Measurements from ENCODE around the gene ATP5PD.
"Not testable (repeated sequence)": the region's sequence is repeated elsewhere in the genome, so short reads cannot be mapped to it uniquely, and the experiment has no call there.

Gene ATP5PD

DNA sequence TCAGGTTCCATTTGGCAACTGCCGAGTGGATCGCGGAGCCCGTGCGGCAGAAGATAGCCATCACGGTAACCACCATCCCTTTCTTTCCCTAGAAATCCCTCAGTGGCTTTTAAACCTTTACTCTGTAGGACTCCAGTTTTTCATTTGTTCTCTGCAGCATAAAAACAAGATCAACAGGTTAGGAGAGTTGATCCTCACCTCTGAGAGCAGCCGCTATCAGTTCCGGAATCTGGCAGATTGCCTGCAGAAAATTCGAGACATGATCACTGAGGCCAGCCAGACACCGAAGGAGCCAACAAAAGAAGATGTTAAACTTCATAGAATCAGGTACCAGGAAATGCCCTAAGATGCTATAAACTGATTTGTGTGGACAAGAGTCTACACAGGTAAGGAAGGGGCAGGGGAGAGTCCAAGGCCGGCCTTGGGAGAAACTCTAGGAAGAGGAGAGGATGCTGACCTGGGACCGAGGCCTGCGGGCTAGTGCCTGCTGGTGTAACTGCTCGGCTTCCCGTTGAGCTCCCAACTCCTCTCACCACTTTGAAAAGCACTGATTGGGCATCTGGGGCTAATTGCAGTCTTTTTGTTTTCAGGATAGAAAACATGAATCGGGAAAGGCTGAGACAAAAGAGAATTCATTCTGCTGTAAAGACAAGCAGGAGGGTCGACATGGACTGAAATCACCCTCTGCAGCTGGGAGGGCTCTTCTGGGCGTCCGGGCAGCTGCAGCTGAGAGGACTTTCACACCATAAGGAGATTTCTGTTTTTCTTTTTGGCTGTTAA is 26.2 kb downstream of the ATP5PD start:
- DNase-seq (ENCODE audit: low read depth): no peak

GRCh38 chr17:75019710-75020109 is 27.1 kb downstream of the ATP5PD start:
- no peak for DNase-seq (ENCODE audit: low read depth)

- DNase-seq (ENCODE audit: low read depth): no peak
Measured at GRCh38 chr17:75019146-75019545, 27.6 kb downstream of the ATP5PD start.

GRCh38 chr17:75013092-75013559 is 33.6 kb downstream of the ATP5PD start:
- DNase-seq (ENCODE audit: low read depth): no peak

DNA sequence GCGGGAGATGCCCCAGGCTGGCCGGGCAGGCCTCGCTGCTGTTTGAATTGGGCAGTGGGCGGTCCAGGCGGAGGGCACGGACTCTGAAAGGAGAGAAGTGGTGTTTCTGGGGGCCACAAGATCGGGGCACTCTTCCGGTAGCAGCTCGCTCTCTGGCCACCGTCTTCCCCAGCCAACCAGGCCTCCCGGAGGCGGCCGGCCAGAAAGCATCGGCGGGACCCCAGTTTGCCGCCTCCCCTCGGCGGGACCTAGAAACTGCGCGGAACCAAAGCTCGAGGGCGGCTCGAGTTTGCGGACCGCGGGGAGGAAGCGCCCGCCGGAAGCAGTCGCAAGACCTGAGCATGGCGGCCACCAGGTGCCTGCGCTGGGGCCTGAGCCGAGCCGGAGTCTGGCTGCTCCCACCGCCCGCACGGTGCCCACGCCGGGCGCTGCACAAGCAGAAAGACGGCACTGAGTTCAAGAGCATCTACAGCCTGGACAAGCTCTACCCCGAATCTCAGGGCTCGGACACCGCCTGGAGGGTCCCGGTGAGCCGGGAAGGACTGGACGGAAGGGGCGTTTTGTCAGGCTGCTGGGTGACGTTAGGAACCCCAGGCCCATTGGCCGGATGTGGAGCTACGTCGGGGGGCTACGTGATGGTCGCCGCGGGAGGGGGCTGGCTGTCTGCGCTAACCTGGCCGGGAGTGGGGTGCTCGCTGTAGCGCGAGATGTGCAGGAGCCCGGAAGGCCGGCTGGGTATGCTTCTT is 34.2 kb downstream of the ATP5PD start, which contains the start of gene MRPL58:
TSS of gene MRPL58 (plus strand) at position 325 of the 746 bp plus-strand sequence. CDS start at position 342, 17 bp downstream.
- peak; percentile 68 for DNase-seq (ENCODE audit: low read depth)

DNA sequence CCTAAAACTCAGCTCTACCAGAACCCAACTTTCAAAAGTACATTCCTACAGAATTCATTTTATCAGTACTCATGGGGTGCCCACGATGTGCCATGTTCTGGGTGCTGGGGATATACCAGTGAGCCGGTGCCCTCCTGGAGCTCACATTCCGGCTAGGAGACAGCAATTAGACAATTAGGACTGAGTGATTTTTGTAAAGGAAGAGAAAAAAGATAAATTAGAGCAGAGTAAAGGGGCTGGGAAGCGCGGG is 34.7 kb downstream of the ATP5PD start:
- no peak for DNase-seq (ENCODE audit: low read depth)

- no peak for DNase-seq (ENCODE audit: low read depth)
Measured at GRCh38 chr17:75011401-75012095, 35.2 kb downstream of the ATP5PD start.

DNA sequence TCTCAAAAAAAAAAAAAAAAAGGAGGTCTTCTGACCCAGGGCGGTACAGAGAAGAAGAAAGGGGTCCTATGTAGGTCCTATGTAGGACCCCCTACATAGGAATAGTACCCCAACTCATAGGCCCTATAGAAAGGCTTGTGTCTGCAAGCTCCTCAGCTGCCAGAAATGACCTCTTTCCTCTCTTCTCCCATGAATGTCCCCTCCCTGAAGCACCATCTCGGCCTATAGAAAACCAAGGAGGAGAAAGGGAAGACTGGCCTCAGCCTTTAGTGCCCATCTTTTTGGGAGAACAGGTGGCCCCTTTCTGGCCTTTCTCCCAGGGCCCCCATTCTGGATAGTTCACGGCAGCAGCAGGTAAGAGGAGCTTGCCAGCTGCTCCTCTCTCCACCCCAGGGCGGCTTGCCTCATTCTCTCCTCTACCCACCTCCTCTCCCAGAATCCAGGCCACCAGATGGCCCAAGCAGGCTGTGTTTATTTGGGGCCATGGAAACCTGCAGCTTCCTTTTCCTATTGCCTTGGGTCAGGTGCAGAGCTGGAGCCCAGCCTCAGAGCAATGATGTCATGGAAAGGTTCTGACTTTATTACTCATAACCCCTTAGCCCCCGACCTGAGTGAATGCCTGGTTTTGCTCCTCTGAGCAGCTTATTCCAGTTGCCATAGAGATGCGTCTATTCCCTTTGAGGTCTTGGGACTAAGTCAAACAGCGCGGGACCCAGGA is 35.9 kb downstream of the ATP5PD start:
- no peak for DNase-seq (ENCODE audit: low read depth)

DNA sequence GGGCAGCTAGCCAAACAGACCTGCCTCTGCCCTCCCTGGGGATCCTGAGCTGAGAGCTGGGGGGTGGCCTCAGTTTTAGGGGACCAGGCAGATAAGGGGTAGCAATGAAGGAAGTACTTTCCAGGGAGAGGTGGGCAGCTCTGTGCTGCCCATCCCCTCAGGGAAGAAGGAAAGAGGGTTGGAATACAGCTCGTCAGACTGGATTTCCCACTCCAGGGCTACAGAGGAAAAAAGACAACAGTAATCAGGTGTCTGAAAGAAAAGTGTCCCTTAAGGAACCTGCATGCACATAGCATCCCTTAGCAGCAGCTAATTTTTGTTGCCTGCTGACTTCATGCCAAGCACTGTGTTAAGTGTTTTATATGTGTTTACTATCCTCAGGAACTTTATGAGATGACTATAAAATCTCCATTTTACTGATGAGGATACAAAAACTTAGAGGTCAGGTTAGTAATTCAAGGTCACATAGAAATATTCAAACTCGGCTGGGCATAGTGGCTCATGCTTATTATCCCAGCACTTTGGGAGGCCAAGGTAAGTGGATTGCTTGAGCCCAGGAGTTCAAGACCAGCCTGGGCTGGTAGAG is 37.5 kb downstream of the ATP5PD start:
- no peak for DNase-seq (ENCODE audit: low read depth)

DNA sequence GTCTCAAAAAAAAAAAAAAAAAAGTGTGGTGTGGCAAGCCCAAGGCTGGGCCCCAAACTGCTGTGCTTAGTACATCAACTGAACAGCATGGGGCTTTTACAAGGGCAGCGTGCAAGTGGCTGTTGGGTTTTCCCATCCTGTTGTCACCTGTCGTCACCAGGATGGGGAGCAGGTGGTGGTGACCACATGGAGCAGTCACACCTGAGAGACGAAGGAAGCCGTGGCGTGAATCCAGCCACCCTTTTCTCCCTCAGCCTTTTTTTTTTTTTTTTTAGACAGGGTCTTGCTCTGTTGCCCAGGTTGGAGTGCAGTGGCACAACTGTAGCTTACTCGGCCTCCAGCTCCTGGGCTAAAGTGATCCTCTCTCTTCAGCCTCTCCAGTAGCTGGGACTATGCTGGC is 38.4 kb downstream of the ATP5PD start:
- DNase-seq (ENCODE audit: low read depth): no peak

GRCh38 chr17:75006653-75007052 is 40.1 kb downstream of the ATP5PD start:
- no peak for DNase-seq (ENCODE audit: low read depth)

- DNase-seq (ENCODE audit: low read depth): not testable (repeated sequence)
Measured at GRCh38 chr17:75006084-75006483, 40.7 kb downstream of the ATP5PD start.

- DNase-seq (ENCODE audit: low read depth): no peak
Measured at GRCh38 chr17:75005291-75005690, 41.5 kb downstream of the ATP5PD start.

DNA sequence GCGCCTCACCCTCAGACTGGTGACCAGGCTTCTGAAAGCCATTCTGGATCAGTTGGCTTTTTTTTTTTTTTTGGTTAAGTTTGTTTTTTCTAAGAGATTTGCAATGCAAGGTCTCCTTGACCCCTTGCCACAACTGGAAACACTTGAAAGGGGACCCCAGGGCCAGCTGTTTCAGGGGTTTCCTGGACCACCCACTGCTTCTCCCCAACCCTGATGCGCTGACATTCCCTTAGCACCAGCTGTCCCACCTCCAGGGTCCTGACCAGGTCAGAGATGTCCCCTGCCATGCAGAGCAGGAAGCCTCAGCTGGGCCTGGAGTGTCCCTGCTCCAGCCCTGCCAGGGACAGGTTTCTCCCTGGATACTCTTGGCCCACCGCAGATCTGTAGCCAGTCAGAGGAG is 42.4 kb downstream of the ATP5PD start:
- no peak for DNase-seq (ENCODE audit: low read depth)

- DNase-seq (ENCODE audit: low read depth): no peak
Measured at GRCh38 chr17:75003957-75004355, 42.8 kb downstream of the ATP5PD start.

GRCh38 chr17:75003070-75003956 is 43.5 kb downstream of the ATP5PD start:
- DNase-seq (ENCODE audit: low read depth): no peak

- DNase-seq (ENCODE audit: low read depth): no peak
Measured at GRCh38 chr17:75001915-75002843, 44.6 kb downstream of the ATP5PD start.

GRCh38 chr17:74999523-74999922 is 47.2 kb downstream of the ATP5PD start:
- no peak for DNase-seq (ENCODE audit: low read depth)

- DNase-seq (ENCODE audit: low read depth): no peak
Measured at GRCh38 chr17:74998783-74999182, 48.0 kb downstream of the ATP5PD start.

GRCh38 chr17:74995847-74996246 is 50.9 kb downstream of the ATP5PD start:
- DNase-seq (ENCODE audit: low read depth): no peak
